H9 (cell line): Measurements from ENCODE around the gene DAB1. TPM values are rescaled to one million over a fixed set of nuclear protein-coding genes. Genes with fewer than 3 reads are reported as not detected.

Source experiments
- DNase-seq: peaks from one replicate; pipeline ENCODE4 v3.0.0-alpha.2; 2017
- H2AFZ ChIP-seq: one replicate; pipeline ENCODE4 v1.6.1; 2013; ENCODE audit warnings: mild to moderate bottlenecking, low read length, control low read depth, moderate library complexity
- H2AK5ac ChIP-seq: 2 replicates; pipeline ENCODE4 v1.6.1; 2013; ENCODE audit warnings: low read length, control low read depth, mixed read lengths; ENCODE audit not compliant: insufficient read length
- H2BK120ac ChIP-seq: one replicate; pipeline ENCODE4 v1.6.1; 2013; ENCODE audit warnings: low read depth, mild to moderate bottlenecking, low read length, control low read depth, inconsistent platforms; ENCODE audit not compliant: poor library complexity, severe bottlenecking
- H2BK12ac ChIP-seq: 2 replicates; pipeline ENCODE4 v1.6.1; 2013; ENCODE audit warnings: low read length, control low read depth, mixed read lengths, low read depth; ENCODE audit not compliant: insufficient read length
- H2BK15ac ChIP-seq: 2 replicates; pipeline ENCODE4 v1.6.1; 2013; ENCODE audit warnings: low read depth, low read length, control low read depth
- H2BK20ac ChIP-seq: one replicate; pipeline ENCODE4 v1.6.1; 2013; ENCODE audit warnings: low read depth, mild to moderate bottlenecking, low read length, control low read depth, inconsistent platforms; ENCODE audit not compliant: poor library complexity, severe bottlenecking
- H2BK5ac ChIP-seq: 2 replicates; pipeline ENCODE4 v1.6.1; 2013; ENCODE audit warnings: low read length, control low read depth, mixed read lengths; ENCODE audit not compliant: insufficient read length
- H3K14ac ChIP-seq: 2 replicates; pipeline ENCODE4 v1.6.1; 2013; ENCODE audit warnings: low read length, control low read depth; ENCODE audit not compliant: insufficient read depth
- H3K18ac ChIP-seq: 2 replicates; pipeline ENCODE4 v1.6.1; 2013; ENCODE audit warnings: low read depth, mild to moderate bottlenecking, mixed read lengths, low read length, control low read depth; ENCODE audit not compliant: insufficient read length
- H3K23ac ChIP-seq: 2 replicates; pipeline ENCODE4 v1.6.1; 2013; ENCODE audit warnings: low read length, control low read depth, mixed read lengths, low read depth; ENCODE audit not compliant: insufficient read length
- H3K23me2 ChIP-seq: 2 replicates; pipeline ENCODE4 v1.6.1; 2013; ENCODE audit warnings: low read depth, mild to moderate bottlenecking, mixed read lengths, low read length, control low read depth; ENCODE audit not compliant: insufficient read length, poor library complexity, severe bottlenecking
- H3K27ac ChIP-seq: 2 replicates; pipeline ENCODE4 v1.5.1; 2013; ENCODE audit warnings: low read length, control low read depth, mixed read lengths, low read depth; ENCODE audit not compliant: insufficient read length
- H3K27me3 ChIP-seq: 2 replicates; pipeline ENCODE4 v1.6.1; 2013; ENCODE audit warnings: low read length, control low read depth, inconsistent platforms; ENCODE audit not compliant: insufficient read depth
- H3K4ac ChIP-seq: 2 replicates; pipeline ENCODE4 v1.6.1; 2013; ENCODE audit warnings: low read depth, mild to moderate bottlenecking, control low read depth, inconsistent platforms, low read length, moderate library complexity
- H3K4me1 ChIP-seq: 2 replicates; pipeline ENCODE4 v1.6.1; 2013; ENCODE audit warnings: low read length, control low read depth, inconsistent platforms; ENCODE audit not compliant: insufficient read depth
- H3K4me2 ChIP-seq: 2 replicates; pipeline ENCODE4 v1.6.1; 2013; ENCODE audit warnings: low read length, control low read depth, mixed read lengths; ENCODE audit not compliant: insufficient read length, insufficient read depth
- H3K56ac ChIP-seq: 2 replicates; pipeline ENCODE4 v1.6.1; 2013; ENCODE audit warnings: low read depth, mild to moderate bottlenecking, mixed read lengths, low read length, control low read depth; ENCODE audit not compliant: insufficient read length
- H3K79me1 ChIP-seq: 2 replicates; pipeline ENCODE4 v1.6.1; 2013; ENCODE audit warnings: low read depth, mild to moderate bottlenecking, moderate library complexity, low read length, control low read depth, inconsistent platforms; ENCODE audit not compliant: insufficient read depth, poor library complexity, severe bottlenecking
- H3K79me2 ChIP-seq: 2 replicates; pipeline ENCODE4 v1.6.1; 2013; ENCODE audit warnings: low read length, control low read depth, inconsistent platforms; ENCODE audit not compliant: insufficient read depth
- H3K9ac ChIP-seq: 2 replicates; pipeline ENCODE4 v1.6.1; 2013; ENCODE audit warnings: low read length, control low read depth, mixed read lengths; ENCODE audit not compliant: insufficient read length; ENCODE audit errors: extremely low read depth
- H3K9me3 ChIP-seq: one replicate; pipeline ENCODE4 v1.6.1; 2013; ENCODE audit warnings: low read depth, low read length, inconsistent platforms; ENCODE audit not compliant: control insufficient read depth
- H3T11ph ChIP-seq: one replicate; pipeline ENCODE4 v1.6.1; 2013; ENCODE audit warnings: mild to moderate bottlenecking, low read length, control low read depth, inconsistent platforms
- H4K20me1 ChIP-seq: one replicate; pipeline ENCODE4 v1.6.1; 2013; ENCODE audit not compliant: control insufficient read depth, insufficient read length, insufficient read depth
- H4K5ac ChIP-seq: 2 replicates; pipeline ENCODE4 v1.6.1; 2013; ENCODE audit warnings: low read depth, mild to moderate bottlenecking, mixed read lengths, low read length, control low read depth; ENCODE audit not compliant: insufficient read length
- H4K8ac ChIP-seq: replicated peaks from 2 replicates; pipeline ENCODE4 v1.6.1; 2013; ENCODE audit warnings: low read length, control low read depth, mixed read lengths, low read depth; ENCODE audit not compliant: insufficient read length
- H4K91ac ChIP-seq: 2 replicates; pipeline ENCODE4 v1.6.1; 2013; ENCODE audit warnings: low read depth, mild to moderate bottlenecking, moderate library complexity, mixed read lengths, low read length, control low read depth; ENCODE audit not compliant: insufficient read length
- H3K27ac Mint-ChIP-seq, 3 experiments: 2 replicates in 2 of 3; 3 replicates in 1 of 3; pipeline ENCODE4 v1.8.0; 2020 to 2021; ENCODE audit warnings: mixed read lengths in 3 of 3, mild to moderate bottlenecking in 1 of 3, moderate library complexity in 1 of 3
- H3K27me3 Mint-ChIP-seq: 2 replicates; pipeline ENCODE4 v1.8.0; 2021; ENCODE audit warnings: low read depth, mild to moderate bottlenecking, moderate library complexity, mixed read lengths
- H3K36me3 Mint-ChIP-seq, 3 experiments: 2 replicates in 2 of 3; 3 replicates in 1 of 3; pipeline ENCODE4 v1.8.0; 2020 to 2021; ENCODE audit warnings: low read depth in 3 of 3, mixed read lengths in 3 of 3; ENCODE audit not compliant: insufficient read depth in 1 of 3
- H3K4me1 Mint-ChIP-seq, 2 experiments: 2 replicates each; pipeline ENCODE4 v1.8.0; 2020; ENCODE audit warnings: mixed read lengths in 2 of 2
- H3K4me3 Mint-ChIP-seq, 2 experiments: 2 replicates in 1 of 2; 3 replicates in 1 of 2; pipeline ENCODE4 v1.8.0; 2020 to 2021; ENCODE audit warnings: mild to moderate bottlenecking in 2 of 2, mixed read lengths in 2 of 2, moderate library complexity in 1 of 2
- H3K9me3 Mint-ChIP-seq, 2 experiments: 2 replicates in 1 of 2; 3 replicates in 1 of 2; pipeline ENCODE4 v1.8.0; 2020; ENCODE audit warnings: mild to moderate bottlenecking in 2 of 2, mixed read lengths in 2 of 2, moderate library complexity in 1 of 2
- CTCF ChIP-seq: fragments of 200-600 bp; sonication (generic); conservative IDR thresholded peaks from 3 replicates; pipeline ENCODE4 v1.8.0; 2021; ENCODE audit warnings: antibody characterized with exemption, mild to moderate bottlenecking
- WGBS: extraction: QIAGEN DNeasy Blood & Tissue Kit; methylation state at CpG from one replicate; pipeline ENCODE4 v1.1.7; 2013; ENCODE audit warnings: missing lambda C conversion rate, low lambda C conversion rate, mixed read lengths; ENCODE audit not compliant: insufficient read length; ENCODE audit errors: extremely low coverage; 5-methylcytosine and 5-hydroxymethylcytosine counted together
- total RNA-seq: library from RNA; stranded (reverse); gene quantifications from 2 replicates; pipeline ENCODE4 v1.2.1, GENCODE V29; 2021

Gene DAB1
- total RNA-seq, 1 experiment from 2014 or later: 9.3 TPM

GRCh38 chr1:57060451-57060850, 363.4 kb downstream of the DAB1 start:
- Histone ChIP-seq H3K23ac (no peak overlapping the region), H3K23me2 (no peaks in the 10 kb centered on the region), H3K18ac (no peak overlapping the region), H2BK12ac (no peak overlapping the region), H3K9ac (no peak overlapping the region), H3K79me1 (no peaks in the 10 kb centered on the region), H3K14ac (no peak overlapping the region), H2AFZ (no peak overlapping the region), H2BK120ac (no peak overlapping the region), H4K91ac (no peak overlapping the region), H2BK5ac (no peak overlapping the region), H2BK20ac (no peak overlapping the region), H4K8ac (no peak overlapping the region), H3K4me2 (no peak overlapping the region), H3K79me2 (0 out of 2 replicates have a peak, but pooled peaks cover under 1% of the 10 kb centered on the region), H3T11ph (no peak overlapping the region), H3K56ac (no peak overlapping the region), H3K27ac (no peak overlapping the region), H2AK5ac (no peak overlapping the region), H4K5ac (no peak overlapping the region), H3K9me3 (no peaks in the 10 kb centered on the region), H3K4me1 (no peaks in the 10 kb centered on the region), H3K4ac (no peak overlapping the region), H3K27me3 (no peaks in the 10 kb centered on the region), H4K20me1 (no peaks in the 10 kb centered on the region), H2BK15ac (no peak overlapping the region)
- DNase-seq: no peak
- peak overlapping the region in 2 of 3 experiments; percentile 9 to 65; a peak in 2 of 7 replicates for H3K27ac Mint-ChIP-seq
- peaks cover 0 to 8% of the 10 kb centered on the region in 2 experiments; a peak in 1 of 4 replicates for H3K4me1 Mint-ChIP-seq
- H3K27me3 Mint-ChIP-seq: no peaks in the 10 kb centered on the region
- H3K36me3 Mint-ChIP-seq: no peaks in the 10 kb centered on the region
- H3K4me3 Mint-ChIP-seq: no peak overlapping the region
- WGBS: no CpG with 5 or more reads among the region's 3 CpGs
- H3K9me3 Mint-ChIP-seq: no peaks in the 10 kb centered on the region
- no peak for TF ChIP-seq CTCF
